GM19452 (cell line): ENCODE measurements around the gene CD300LF.

Source experiments
- ATAC-seq: cut with Tn5 transposase; IDR thresholded peaks from one replicate; pipeline ENCODE4 v1.9.1; 2021; ENCODE audit not compliant: unreplicated experiment

The CD300LF gene

DNA sequence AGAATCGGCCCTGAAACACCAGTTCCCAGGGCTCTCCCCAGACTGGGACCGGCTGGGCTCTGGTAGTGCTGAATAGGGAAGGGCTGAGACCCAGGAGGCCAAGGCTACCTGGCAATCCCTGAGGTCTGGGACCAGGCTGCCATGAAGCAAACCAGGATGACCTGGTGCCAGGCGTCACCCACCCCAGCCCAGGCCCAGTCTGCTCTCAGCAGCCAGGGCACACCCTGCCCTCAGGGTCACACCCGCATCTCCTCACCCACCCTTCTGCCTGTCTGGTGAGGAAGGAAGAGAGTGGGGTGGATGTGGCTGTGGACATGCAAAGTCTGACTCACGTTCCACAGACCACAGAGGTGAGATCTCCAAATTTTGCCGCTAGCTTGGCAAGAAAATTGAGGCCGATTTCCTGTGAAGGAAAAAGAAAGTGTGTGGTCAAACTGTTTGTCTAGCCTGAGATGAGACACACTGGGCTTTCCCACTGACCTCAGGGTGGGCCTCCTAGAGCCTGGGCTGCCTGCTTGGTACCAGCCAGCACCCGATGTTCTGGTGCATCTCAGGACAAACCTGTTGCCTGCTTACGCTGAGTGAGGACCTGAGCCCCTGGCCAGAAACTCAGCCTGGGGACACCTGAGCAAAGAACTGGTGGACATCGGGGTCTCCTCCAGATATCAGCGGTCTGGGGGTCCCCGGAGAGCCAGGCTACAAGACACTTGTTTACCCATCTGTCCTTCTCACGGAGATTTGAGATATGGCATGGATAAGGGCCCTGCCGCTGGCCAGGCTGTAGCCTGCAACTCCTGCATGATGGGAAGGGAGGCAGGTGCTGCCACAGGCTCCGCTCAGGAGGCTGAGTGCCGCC, 18.0 kb upstream of the CD300LF start:
- no peak for ATAC-seq

DNA sequence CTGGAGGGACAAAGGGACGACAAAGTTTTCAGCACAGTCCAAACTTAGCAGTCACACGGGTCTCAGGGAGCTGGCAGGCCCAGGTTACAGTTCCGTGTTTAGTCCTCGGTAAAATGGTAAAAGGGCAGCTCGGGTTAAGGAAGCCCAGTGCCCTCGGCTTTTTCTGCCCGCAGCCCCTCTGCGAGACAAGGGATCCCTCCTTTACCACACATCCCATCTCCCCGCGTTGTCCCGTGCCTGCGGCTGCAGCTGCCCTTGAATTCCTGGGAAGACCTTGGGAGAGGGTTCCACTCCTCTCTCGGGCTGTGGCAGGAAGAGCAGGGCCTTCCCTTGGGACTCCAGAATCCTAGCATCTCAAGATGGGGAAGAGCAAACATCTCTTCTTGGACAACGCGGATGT, 17.1 kb upstream of the CD300LF start:
- ATAC-seq, result no peak

GRCh38 chr17:74729368-74729767, 16.6 kb upstream of the CD300LF start:
- no peak for ATAC-seq

DNA sequence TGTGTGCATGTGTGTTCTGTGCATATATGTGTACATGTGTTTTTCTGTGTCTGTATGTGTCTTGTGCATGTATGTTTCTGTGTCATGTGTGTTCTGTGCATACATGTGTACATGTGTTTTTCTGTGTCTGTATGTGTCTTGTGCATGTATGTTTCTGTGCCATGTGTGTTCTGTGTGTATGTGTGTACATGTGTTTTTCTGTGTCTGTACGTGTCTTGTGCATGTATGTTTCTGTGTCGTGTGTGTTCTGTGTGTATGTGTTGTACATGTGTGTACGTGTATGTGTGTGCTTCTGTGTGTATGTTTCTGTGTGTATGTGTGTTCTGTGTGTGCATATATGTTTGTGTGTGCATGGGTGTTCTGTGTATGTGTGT, 16.0 kb upstream of the CD300LF start:
- ATAC-seq, result no peak

- ATAC-seq, result no peak
Observed at GRCh38 chr17:74728033-74728701, 15.4 kb upstream of the CD300LF start.

- ATAC-seq, result no peak
Observed at GRCh38 chr17:74725111-74725510, 12.4 kb upstream of the CD300LF start.

DNA sequence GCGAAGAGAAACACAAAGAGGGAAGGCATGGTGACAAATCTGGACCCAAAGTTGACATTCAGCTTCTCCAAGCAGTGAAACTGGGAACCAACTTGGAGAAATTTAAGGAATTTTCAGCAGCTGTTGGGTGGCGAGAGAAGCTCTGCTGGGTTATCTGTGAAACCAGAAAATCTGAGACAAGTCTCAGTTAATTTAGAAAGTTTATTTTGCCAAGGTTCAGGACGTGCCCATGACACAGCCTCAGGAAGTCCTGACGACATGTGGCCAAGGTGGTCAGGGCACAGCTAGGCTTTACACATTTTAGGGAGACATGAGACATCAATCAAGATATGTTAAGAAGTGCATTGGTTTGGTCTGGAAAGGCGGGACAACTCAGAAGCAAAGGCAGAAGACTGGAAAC, 11.2 kb upstream of the CD300LF start:
- no peak for ATAC-seq

DNA sequence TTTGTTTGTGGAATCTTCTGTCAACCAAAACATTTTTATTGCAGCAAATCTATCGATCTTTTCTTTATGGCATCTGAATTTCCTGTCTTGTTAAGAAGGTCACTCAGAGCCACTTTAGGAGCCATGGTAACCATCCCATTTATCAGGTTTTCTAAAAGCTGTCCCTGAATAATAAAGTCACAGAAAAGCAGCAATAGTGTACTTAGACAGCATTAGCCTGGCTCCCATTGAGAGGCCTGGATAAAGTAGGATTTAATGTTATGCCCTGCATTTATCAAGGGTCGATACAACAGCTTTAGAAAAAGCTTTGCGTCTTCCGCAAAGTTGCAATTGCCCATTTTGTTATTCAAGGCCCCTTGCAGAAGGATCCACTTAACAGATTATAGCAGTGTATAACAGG, 10.1 kb upstream of the CD300LF start:
- no peak for ATAC-seq

GRCh38 chr17:74720506-74720905, 7.8 kb upstream of the CD300LF start:
- no peak for ATAC-seq

- no peak for ATAC-seq
Observed at GRCh38 chr17:74715144-74715543, 2.4 kb upstream of the CD300LF start.

- no peak for ATAC-seq
Observed at GRCh38 chr17:74713171-74713755, 540 bp upstream of the CD300LF start.

- no peak for ATAC-seq
Observed at GRCh38 chr17:74712301-74712700, 422 bp downstream of the CD300LF start.

- ATAC-seq, result no peak
Observed at GRCh38 chr17:74711058-74711824, 1.5 kb downstream of the CD300LF start.

- no peak for ATAC-seq
Observed at GRCh38 chr17:74704544-74704943, 8.2 kb downstream of the CD300LF start.

- ATAC-seq, result no peak
Observed at GRCh38 chr17:74703311-74703710, 9.4 kb downstream of the CD300LF start.

DNA sequence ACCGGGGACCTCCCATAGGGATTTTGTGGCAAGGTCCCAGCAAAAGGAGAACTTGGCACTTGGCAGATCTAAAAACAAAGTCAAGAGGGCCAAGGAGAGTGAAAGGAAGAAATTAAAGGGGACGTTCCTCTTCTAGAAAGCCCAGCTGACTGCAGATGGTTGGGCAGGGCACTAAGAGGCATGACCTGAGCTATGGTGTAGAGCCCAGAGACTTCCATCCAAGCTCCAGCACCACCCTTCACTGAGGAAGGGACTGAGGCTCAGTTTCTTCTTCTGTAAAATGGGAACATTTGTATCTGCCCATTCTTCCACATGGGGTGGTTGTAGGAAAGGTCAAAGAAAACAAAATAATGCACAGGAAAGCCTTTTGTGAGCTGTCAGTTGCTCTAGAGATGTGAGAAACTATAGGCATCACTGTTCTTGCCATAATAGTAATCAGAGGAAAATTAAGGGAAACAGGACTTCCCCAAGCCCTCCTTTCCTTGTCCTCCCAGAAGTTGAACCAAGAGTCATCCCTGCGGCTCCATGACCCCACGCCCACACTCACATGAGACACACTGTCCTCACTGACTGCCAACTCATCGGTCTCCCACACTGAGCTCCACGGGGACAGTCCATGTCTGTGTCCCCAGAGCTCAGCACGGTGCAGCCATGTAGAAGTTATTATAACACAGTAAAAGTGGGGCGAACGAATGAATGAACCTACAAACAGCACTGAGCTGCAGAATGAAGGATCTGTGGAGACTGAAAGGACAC, 10.4 kb downstream of the CD300LF start:
- ATAC-seq, result no peak

DNA sequence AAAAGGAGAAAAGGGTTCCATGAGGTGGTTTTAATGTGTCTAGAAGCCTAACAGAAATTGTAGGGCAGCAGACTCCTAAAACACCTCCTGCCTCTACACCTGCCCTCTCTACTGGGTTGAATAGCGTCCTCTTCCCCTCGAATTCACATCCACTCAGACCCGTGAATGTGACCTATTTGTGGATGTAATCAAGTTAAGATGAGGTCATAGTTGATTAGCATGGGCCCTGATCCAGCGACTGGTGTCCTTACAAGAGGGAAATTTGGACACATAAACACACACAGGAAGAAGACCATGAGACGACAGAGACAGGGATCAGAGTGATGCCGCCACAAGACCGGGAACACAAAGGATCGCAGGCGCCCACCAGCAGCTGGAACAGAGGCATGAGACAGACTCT, 13.5 kb downstream of the CD300LF start:
- no peak for ATAC-seq

DNA sequence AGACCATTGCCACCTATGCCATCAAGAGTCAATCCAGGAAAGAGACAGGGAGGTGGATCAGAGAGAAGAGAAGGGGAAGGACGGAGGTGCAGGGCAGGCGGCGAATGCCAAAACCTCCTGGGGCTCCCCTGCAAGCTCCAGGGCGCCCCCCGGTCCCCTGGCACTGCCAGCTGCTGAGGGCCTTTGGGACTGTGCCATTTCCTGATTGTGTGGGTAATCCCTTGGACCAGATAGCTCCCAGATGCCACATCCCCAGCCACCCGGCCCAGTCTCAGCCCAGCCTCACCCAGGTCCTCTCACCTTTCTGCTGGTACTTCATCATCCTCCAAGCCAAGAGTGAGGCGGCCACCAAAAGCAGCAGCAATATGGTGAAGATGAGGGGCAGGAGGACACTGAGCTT, 14.7 kb downstream of the CD300LF start:
- no peak for ATAC-seq

DNA sequence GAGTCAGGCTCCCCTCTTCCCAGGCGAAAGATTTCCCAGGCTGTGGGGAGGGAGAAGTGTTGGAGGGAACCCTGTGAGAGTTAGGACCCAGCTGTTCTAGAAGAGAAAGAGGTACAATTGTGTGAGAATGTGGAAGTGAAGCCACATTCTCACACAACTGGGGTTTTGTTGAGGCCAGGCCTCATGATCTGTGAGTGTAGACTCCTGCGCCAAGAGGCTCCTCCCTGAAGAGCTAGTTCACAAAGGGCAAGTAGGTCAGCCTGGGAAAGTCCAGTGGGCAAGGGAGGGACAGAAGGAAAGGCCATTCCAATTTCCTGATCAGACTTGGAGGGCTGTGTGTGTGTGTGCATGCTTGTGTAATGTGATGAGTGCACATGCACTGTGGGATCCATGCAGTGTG, 15.2 kb downstream of the CD300LF start:
- no peak for ATAC-seq

DNA sequence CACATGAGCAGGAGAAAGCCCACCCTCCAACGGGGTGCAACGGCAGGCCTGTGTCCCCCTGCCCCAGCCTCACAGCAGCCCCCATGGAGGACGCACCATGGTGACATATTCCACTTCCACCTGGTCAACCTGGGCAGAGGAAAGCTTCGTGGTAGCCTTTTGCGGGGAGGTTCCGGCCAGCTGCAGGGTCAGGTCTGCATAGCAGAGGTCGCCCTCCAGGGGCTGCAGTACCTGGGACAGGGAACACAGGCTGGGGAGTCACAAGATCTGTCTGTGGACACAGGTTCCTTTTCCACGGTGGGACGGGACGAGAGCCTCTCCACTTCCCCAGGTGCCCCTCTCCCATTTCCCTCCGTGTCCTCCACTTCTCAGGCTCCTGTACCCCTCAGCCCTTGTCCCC, 17.1 kb downstream of the CD300LF start:
- no peak for ATAC-seq

- ATAC-seq, result no peak
Observed at GRCh38 chr17:74694081-74694480, 18.6 kb downstream of the CD300LF start.
